Memory B cell (primary cell): ENCODE results near the gene SRPK1.
A peak's percentile ranks its signal among the peaks of the same experiment; 100 is the strongest.

Source experiments
- ATAC-seq: fragments of 150-1000 bp; cut with Tn5 transposase; 2 replicates; pipeline ENCODE4 v1.10.0; 2021; ENCODE audit warnings: low read depth, mild to moderate bottlenecking, moderate library complexity
- DNase-seq, 2 donors: peaks; one replicate each; pipeline ENCODE4 v3.0.0; 2022; ENCODE audit warnings: low spot score in 2 of 2
- H3K27ac Mint-ChIP-seq: one replicate; pipeline ENCODE4 v1.8.0; 2022; ENCODE audit warnings: mild to moderate bottlenecking, moderate library complexity, mixed read lengths
- H3K27me3 Mint-ChIP-seq: one replicate; pipeline ENCODE4 v1.8.0; 2022; ENCODE audit warnings: mixed read lengths
- H3K36me3 Mint-ChIP-seq: one replicate; pipeline ENCODE4 v1.8.0; 2022; ENCODE audit warnings: mild to moderate bottlenecking, mixed read lengths
- H3K4me1 Mint-ChIP-seq: one replicate; pipeline ENCODE4 v1.8.0; 2022; ENCODE audit warnings: mixed read lengths
- H3K4me3 Mint-ChIP-seq: one replicate; pipeline ENCODE4 v1.8.0; 2022; ENCODE audit warnings: mild to moderate bottlenecking, moderate library complexity, mixed read lengths
- H3K9me3 Mint-ChIP-seq: one replicate; pipeline ENCODE4 v1.8.0; 2022; ENCODE audit warnings: mixed read lengths

The SRPK1 gene

GRCh38 chr6:35920793-35921732, at the start of gene SRPK1:
SRPK1 (minus strand) TSS chr6:35921098; CDS start chr6:35921056, 42 bp downstream.
- peak; percentile 86 for ATAC-seq
- Mint-ChIP-seq H3K4me1 (peaks cover 28% of the 10 kb centered on the region), H3K27me3 (no peaks in the 10 kb centered on the region), H3K9me3 (no peaks in the 10 kb centered on the region), H3K4me3 (peak within 1 kb of the TSS; percentile 90), H3K36me3 (peaks cover 2% of the 10 kb centered on the region), H3K27ac (peak within 1 kb of the TSS; percentile 84)
- peak; percentile 74 to 75 for DNase-seq

GRCh38 chr6:35970181-35970580, 49.3 kb upstream of the SRPK1 start:
- ATAC-seq (no peak), DNase-seq (no peak)
- Mint-ChIP-seq H3K27me3 (peaks cover 3% of the 10 kb centered on the region), H3K9me3 (no peaks in the 10 kb centered on the region), H3K36me3 (no peaks in the 10 kb centered on the region), H3K4me3 (no peak overlapping the region), H3K4me1 (peaks cover 2% of the 10 kb centered on the region), H3K27ac (no peak overlapping the region)

- DNase-seq (no peak), ATAC-seq (no peak)
- Mint-ChIP-seq H3K27me3 (peaks cover 3% of the 10 kb centered on the region), H3K36me3 (no peaks in the 10 kb centered on the region), H3K9me3 (no peaks in the 10 kb centered on the region), H3K4me1 (peaks cover 2% of the 10 kb centered on the region), H3K27ac (no peak overlapping the region), H3K4me3 (no peak overlapping the region)
These were observed 48.7 kb upstream of the SRPK1 start for GRCh38 chr6:35969646-35970045.

- no peak for ATAC-seq
- Mint-ChIP-seq H3K4me3 (no peak overlapping the region), H3K27me3 (peaks cover 3% of the 10 kb centered on the region), H3K4me1 (peaks cover 2% of the 10 kb centered on the region), H3K36me3 (no peaks in the 10 kb centered on the region), H3K9me3 (no peaks in the 10 kb centered on the region), H3K27ac (no peak overlapping the region)
- DNase-seq, result no peak
These were observed 47.9 kb upstream of the SRPK1 start for GRCh38 chr6:35968821-35969220.

GRCh38 chr6:35967076-35967774, 46.3 kb upstream of the SRPK1 start:
- H3K36me3 Mint-ChIP-seq, result no peaks in the 10 kb centered on the region
- no peak overlapping the region for H3K4me3 Mint-ChIP-seq
- peaks cover 9% of the 10 kb centered on the region for H3K27me3 Mint-ChIP-seq
- H3K9me3 Mint-ChIP-seq, result no peaks in the 10 kb centered on the region
- ATAC-seq (no peak), DNase-seq (no peak)
- no peaks in the 10 kb centered on the region for H3K4me1 Mint-ChIP-seq
- no peak overlapping the region for H3K27ac Mint-ChIP-seq

- Mint-ChIP-seq H3K27me3 (peaks cover 21% of the 10 kb centered on the region), H3K36me3 (no peaks in the 10 kb centered on the region), H3K4me1 (no peaks in the 10 kb centered on the region), H3K27ac (no peak overlapping the region), H3K4me3 (no peak overlapping the region), H3K9me3 (no peaks in the 10 kb centered on the region)
- ATAC-seq (no peak), DNase-seq (no peak)
These were observed 42.1 kb upstream of the SRPK1 start for GRCh38 chr6:35962779-35963560.

- peaks cover 21% of the 10 kb centered on the region for H3K27me3 Mint-ChIP-seq
- no peak overlapping the region for H3K27ac Mint-ChIP-seq
- no peaks in the 10 kb centered on the region for H3K9me3 Mint-ChIP-seq
- DNase-seq (no peak), ATAC-seq (no peak)
- H3K4me3 Mint-ChIP-seq, result no peak overlapping the region
- H3K4me1 Mint-ChIP-seq, result no peaks in the 10 kb centered on the region
- no peaks in the 10 kb centered on the region for H3K36me3 Mint-ChIP-seq
These were observed 39.3 kb upstream of the SRPK1 start for GRCh38 chr6:35960187-35960586.

- H3K27ac Mint-ChIP-seq, result no peak overlapping the region
- H3K4me1 Mint-ChIP-seq, result no peaks in the 10 kb centered on the region
- H3K36me3 Mint-ChIP-seq, result no peaks in the 10 kb centered on the region
- H3K9me3 Mint-ChIP-seq, result no peaks in the 10 kb centered on the region
- DNase-seq (no peak), ATAC-seq (no peak)
- no peak overlapping the region for H3K4me3 Mint-ChIP-seq
- H3K27me3 Mint-ChIP-seq, result peaks cover 21% of the 10 kb centered on the region
These were observed 35.1 kb upstream of the SRPK1 start for GRCh38 chr6:35955970-35956369.

GRCh38 chr6:35955521-35955920, 34.6 kb upstream of the SRPK1 start:
- Mint-ChIP-seq H3K36me3 (no peaks in the 10 kb centered on the region), H3K27ac (no peak overlapping the region), H3K4me3 (no peak overlapping the region), H3K27me3 (peaks cover 19% of the 10 kb centered on the region), H3K9me3 (no peaks in the 10 kb centered on the region), H3K4me1 (no peaks in the 10 kb centered on the region)
- no peak for DNase-seq
- no peak for ATAC-seq

GRCh38 chr6:35955071-35955470, 34.2 kb upstream of the SRPK1 start:
- ATAC-seq (no peak), DNase-seq (no peak)
- Mint-ChIP-seq H3K27me3 (peaks cover 18% of the 10 kb centered on the region), H3K9me3 (no peaks in the 10 kb centered on the region), H3K36me3 (no peaks in the 10 kb centered on the region), H3K4me3 (no peak overlapping the region), H3K27ac (no peak overlapping the region), H3K4me1 (no peaks in the 10 kb centered on the region)

GRCh38 chr6:35954333-35954732, 33.4 kb upstream of the SRPK1 start:
- Mint-ChIP-seq H3K36me3 (no peaks in the 10 kb centered on the region), H3K27me3 (peaks cover 16% of the 10 kb centered on the region), H3K4me3 (no peak overlapping the region), H3K9me3 (no peaks in the 10 kb centered on the region), H3K4me1 (no peaks in the 10 kb centered on the region), H3K27ac (no peak overlapping the region)
- ATAC-seq, result no peak
- DNase-seq, result no peak

GRCh38 chr6:35948725-35949124, 27.8 kb upstream of the SRPK1 start:
- Mint-ChIP-seq H3K4me3 (no peak overlapping the region), H3K27me3 (peaks cover 8% of the 10 kb centered on the region), H3K27ac (no peak overlapping the region), H3K4me1 (no peaks in the 10 kb centered on the region), H3K36me3 (no peaks in the 10 kb centered on the region), H3K9me3 (no peaks in the 10 kb centered on the region)
- no peak for DNase-seq
- ATAC-seq, result no peak

GRCh38 chr6:35945650-35946025, 24.7 kb upstream of the SRPK1 start:
- no peaks in the 10 kb centered on the region for H3K4me1 Mint-ChIP-seq
- no peak overlapping the region for H3K27ac Mint-ChIP-seq
- no peak for DNase-seq
- H3K36me3 Mint-ChIP-seq, result no peaks in the 10 kb centered on the region
- no peaks in the 10 kb centered on the region for H3K9me3 Mint-ChIP-seq
- ATAC-seq, result no peak
- peaks cover 5% of the 10 kb centered on the region for H3K27me3 Mint-ChIP-seq
- H3K4me3 Mint-ChIP-seq, result no peak overlapping the region

GRCh38 chr6:35943390-35943789, 22.5 kb upstream of the SRPK1 start:
- peaks cover 5% of the 10 kb centered on the region for H3K27me3 Mint-ChIP-seq
- H3K4me1 Mint-ChIP-seq, result no peaks in the 10 kb centered on the region
- DNase-seq (no peak), ATAC-seq (no peak)
- no peak overlapping the region for H3K27ac Mint-ChIP-seq
- H3K4me3 Mint-ChIP-seq, result no peak overlapping the region
- H3K9me3 Mint-ChIP-seq, result no peaks in the 10 kb centered on the region
- H3K36me3 Mint-ChIP-seq, result no peaks in the 10 kb centered on the region
